GM13976 (cell line): Measurements from ENCODE around the gene OR2D3.

ENCODE experiments used
- DNase-seq: peaks from one replicate; pipeline ENCODE4 v3.0.0; 2012; ENCODE audit warnings: low spot score
- in situ Hi-C: fragments of 300-500 bp; cut with MboI; formaldehyde crosslinking; loops from one replicate; pipeline ENCODE4 v1.12.0; 2022; ENCODE audit warnings: low sequenced_read_pairs, mixed read lengths, inconsistent platforms; ENCODE audit not compliant: unreplicated experiment
- TF ChIP-seq, protein P1 (sequence below): IDR thresholded peaks from 2 replicates; pipeline ENCODE4 v1.5.1; 2012; ENCODE audit warnings: borderline replicate concordance, mild to moderate bottlenecking; ENCODE audit not compliant: insufficient read depth; ENCODE audit errors: extremely low read depth, missing control alignments, control extremely low read depth

Gene OR2D3

DNA sequence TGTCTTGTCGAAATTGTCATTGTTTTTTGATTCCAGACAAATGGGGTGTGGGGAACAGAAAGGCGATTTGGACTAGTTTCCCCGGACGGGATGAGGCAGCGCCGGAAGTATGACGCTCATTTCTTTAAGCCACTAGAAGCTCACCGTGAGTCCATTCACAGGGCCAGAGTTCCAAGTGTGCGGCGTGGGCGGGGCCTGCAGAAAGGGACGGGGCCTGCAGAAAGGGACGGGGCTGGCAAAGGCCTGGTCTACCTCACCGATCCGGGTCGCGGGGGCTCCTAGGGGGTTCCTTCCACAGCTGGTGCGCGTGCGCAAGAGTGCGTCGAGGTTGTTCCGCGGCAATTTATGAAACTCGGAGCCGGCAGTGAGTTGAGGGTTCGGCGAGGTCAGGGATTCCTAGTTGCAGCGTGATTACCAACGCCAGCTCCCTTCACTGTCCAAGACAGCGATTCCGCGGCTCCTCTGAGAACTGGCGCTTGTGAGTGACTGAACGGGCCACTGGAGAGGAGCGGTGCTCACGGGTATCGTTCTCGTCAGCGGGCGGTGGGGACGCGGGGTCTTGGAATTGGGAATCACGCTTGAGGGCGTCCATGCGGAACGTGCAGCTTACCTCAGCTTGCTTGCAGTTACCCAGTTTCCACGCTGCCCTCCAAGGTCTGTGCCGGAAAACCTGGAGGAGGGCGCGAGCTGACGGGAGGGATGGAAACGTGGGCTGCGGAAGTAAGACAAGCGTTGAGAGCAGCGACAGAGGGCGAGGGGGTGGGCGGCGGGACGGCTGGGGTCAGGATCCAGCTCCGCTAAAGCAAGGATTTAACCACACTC is 5.6 kb downstream of the OR2D3 start, which contains the start of gene ZNF215:
Gene ZNF215, plus strand, starts transcription at position 219 of the 822 bp plus-strand sequence. CDS start 5,847 bp downstream, outside the sequence.
- in situ Hi-C loops: no loop called here
- DNase-seq: peak; percentile 76
- TF ChIP-seq, protein P1, sequence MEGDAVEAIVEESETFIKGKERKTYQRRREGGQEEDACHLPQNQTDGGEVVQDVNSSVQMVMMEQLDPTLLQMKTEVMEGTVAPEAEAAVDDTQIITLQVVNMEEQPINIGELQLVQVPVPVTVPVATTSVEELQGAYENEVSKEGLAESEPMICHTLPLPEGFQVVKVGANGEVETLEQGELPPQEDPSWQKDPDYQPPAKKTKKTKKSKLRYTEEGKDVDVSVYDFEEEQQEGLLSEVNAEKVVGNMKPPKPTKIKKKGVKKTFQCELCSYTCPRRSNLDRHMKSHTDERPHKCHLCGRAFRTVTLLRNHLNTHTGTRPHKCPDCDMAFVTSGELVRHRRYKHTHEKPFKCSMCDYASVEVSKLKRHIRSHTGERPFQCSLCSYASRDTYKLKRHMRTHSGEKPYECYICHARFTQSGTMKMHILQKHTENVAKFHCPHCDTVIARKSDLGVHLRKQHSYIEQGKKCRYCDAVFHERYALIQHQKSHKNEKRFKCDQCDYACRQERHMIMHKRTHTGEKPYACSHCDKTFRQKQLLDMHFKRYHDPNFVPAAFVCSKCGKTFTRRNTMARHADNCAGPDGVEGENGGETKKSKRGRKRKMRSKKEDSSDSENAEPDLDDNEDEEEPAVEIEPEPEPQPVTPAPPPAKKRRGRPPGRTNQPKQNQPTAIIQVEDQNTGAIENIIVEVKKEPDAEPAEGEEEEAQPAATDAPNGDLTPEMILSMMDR: no peak

DNA sequence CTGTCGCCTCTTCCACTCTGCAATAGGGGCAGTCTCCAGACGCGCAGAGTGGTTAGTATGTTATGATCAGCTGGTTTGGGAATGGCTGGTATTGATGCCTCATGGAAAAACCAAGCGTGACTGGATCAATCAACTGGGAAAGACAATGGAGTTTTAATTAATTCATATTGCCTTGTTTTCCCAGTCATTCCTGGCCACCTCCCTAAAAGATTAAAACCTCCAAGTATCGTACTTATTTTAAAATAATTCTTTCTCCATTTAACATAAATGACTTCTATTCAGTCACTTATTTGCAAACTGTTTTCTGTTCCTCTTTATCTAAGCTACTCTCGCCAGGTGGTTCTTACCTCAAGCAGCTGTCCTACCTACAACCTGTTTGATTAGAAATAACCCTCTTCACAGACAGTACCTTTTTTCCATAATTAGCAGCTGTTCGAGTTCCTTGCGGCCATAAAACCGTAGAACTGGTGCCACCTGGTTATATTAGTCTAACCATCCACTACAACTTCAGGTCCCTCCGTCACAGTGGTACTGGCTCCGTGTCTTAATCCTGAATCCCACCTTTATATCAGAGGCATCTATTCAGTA is 6.3 kb downstream of the OR2D3 start:
- in situ Hi-C loops: no loop called here
- peak; percentile 38 for DNase-seq
- TF ChIP-seq, protein P1: no peak

DNA sequence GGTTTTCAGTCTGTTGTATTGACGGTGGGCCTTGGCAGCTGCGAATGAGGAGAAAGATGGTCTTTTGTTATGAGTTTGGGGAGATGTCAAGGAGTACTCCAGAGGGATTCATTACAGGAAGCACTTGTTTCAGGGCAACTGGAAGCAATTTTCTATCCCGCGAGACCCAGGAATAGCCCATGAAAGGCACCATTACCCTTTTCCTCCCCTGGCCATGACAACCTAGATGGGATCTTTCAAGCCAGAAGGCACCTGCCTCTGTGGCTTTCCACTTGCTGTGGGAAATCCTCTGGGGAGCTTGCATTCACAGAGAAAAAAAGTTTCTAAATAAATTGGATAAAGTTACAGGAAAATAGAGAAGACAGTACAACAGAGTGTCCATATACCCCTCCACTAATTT is 8.1 kb downstream of the OR2D3 start:
- TF ChIP-seq, protein P1: no peak
- in situ Hi-C loops: no loop called here
- no peak for DNase-seq

DNA sequence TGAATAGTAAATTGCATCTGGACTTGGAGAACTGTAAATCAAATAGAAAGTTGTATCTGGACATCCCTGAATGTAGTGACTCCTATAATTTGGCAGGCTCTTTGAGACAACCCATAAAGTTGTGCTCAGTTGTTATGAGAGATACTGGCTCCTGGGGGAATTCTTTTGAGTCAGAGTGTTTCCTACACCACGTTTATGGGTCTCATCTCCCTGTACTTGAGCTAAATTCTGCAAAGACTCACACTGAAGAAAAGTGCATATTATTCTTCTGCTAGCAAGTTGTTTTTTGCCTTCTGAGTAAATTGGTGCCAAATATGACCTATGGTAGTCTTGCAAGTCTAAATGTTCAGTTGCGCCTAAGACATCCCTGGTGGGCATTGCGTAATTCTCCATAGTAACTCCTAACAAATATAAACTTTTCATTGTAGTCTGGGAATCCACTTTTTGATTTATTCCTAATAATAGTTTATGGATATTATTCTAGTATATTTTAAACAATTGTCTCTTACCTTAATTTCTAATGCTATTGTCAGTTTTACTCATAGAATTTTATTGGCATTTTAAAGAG is 10.4 kb downstream of the OR2D3 start:
- TF ChIP-seq, protein P1: no peak
- DNase-seq: no peak
- in situ Hi-C loops: no loop called here

DNA sequence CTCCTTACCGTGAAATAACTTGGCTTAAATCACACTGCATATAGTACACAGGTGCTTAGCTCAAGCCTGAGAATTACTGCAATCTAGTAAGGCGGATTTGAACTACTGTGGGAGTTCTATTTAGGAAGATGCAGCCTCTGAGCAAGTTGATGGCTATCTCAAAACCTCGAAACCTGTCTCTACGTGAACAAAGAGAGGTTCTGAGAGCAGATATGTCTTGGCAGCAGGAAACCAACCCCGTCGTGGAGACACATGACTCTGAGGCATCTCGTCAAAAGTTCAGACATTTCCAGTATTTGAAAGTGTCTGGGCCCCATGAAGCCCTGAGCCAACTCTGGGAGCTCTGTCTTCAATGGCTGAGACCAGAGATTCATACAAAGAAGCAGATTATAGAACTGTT is 11.3 kb downstream of the OR2D3 start:
- in situ Hi-C loops: no loop called here
- no peak for DNase-seq
- TF ChIP-seq, protein P1: no peak

DNA sequence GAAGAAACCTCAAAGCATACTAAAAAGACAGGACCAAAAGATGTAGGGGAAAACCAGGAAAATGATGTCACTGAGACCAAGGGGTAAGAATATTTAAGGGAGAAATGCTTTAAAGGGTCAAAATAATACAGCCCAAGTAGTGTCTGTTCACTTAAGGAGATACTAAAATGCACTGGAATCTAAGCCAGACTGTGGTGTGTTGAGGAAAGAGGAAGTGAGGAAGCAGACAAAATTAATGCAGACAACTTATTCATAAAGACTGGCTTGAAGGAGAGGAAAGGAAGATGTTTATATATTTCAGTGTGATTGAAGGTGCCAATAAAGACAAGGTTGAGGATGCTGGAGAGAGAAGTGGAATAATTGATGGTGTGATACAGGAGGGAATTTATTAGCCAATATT is 21.2 kb downstream of the OR2D3 start:
- TF ChIP-seq, protein P1: no peak
- in situ Hi-C loops: no loop called here
- no peak for DNase-seq
